OCI-LY1 (cell line): Measurements from ENCODE around the gene INSRR.

Source experiments
- H2AFZ ChIP-seq: fragments of 200-600 bp; sonication (generic), shearing (Covaris generic); 2 replicates; pipeline ENCODE4 v1.6.0; 2014; ENCODE audit warnings: antibody characterized with exemption, mild to moderate bottlenecking, low read length
- H3F3A ChIP-seq: fragments of 200-600 bp; sonication (generic), shearing (Covaris generic); 2 replicates; pipeline ENCODE4 v1.6.0; 2014; ENCODE audit warnings: mild to moderate bottlenecking, antibody characterized with exemption, low read length, moderate library complexity; ENCODE audit not compliant: insufficient read depth
- H3K27ac ChIP-seq: fragments of 200-600 bp; sonication (generic); 2 replicates; pipeline ENCODE4 v1.5.1; 2014; ENCODE audit warnings: low read length, mixed run types, mild to moderate bottlenecking, low read depth; ENCODE audit not compliant: poor library complexity, severe bottlenecking
- H3K27me3 ChIP-seq: fragments of 200-600 bp; sonication (generic); 2 replicates; pipeline ENCODE4 v1.6.0; 2014; ENCODE audit warnings: antibody characterized with exemption, mild to moderate bottlenecking, low read length, moderate library complexity; ENCODE audit not compliant: insufficient read depth
- H3K36me3 ChIP-seq: fragments of 200-600 bp; sonication (generic); 2 replicates; pipeline ENCODE4 v1.6.1; 2014; ENCODE audit warnings: mild to moderate bottlenecking, antibody characterized with exemption, low read length, moderate library complexity, mixed read lengths; ENCODE audit not compliant: insufficient read depth
- H3K4me1 ChIP-seq: fragments of 200-600 bp; sonication (generic); 2 replicates; pipeline ENCODE4 v1.5.1; 2014; ENCODE audit warnings: mild to moderate bottlenecking, low read length, moderate library complexity; ENCODE audit not compliant: insufficient read depth, severe bottlenecking
- H3K4me2 ChIP-seq: fragments of 200-600 bp; sonication (generic), shearing (Covaris generic); 2 replicates; pipeline ENCODE4 v1.6.1; 2014; ENCODE audit warnings: low read length
- H3K4me3 ChIP-seq: fragments of 200-600 bp; sonication (generic); 2 replicates; pipeline ENCODE4 v1.5.1; 2014; ENCODE audit warnings: low read length, low read depth, mild to moderate bottlenecking, mixed read lengths; ENCODE audit not compliant: poor library complexity, severe bottlenecking
- H3K79me2 ChIP-seq: fragments of 200-600 bp; shearing (Covaris generic); 2 replicates; pipeline ENCODE4 v1.6.1; 2016; ENCODE audit warnings: mixed run types, low read length, mixed read lengths; ENCODE audit not compliant: insufficient read depth
- H3K9ac ChIP-seq: fragments of 200-600 bp; sonication (generic), shearing (Covaris generic); 2 replicates; pipeline ENCODE4 v1.6.1; 2014; ENCODE audit warnings: mild to moderate bottlenecking, low read length, mixed read lengths
- H3K9me2 ChIP-seq: fragments of 200-600 bp; sonication (generic), shearing (Covaris generic); 2 replicates; pipeline ENCODE4 v1.6.1; 2014; ENCODE audit warnings: low read depth, mild to moderate bottlenecking, low read length, mixed read lengths
- H3K9me3 ChIP-seq: fragments of 200-600 bp; shearing (Covaris generic); 2 replicates; pipeline ENCODE4 v1.6.1; 2014; ENCODE audit warnings: low read length, mixed read lengths
- H4K20me1 ChIP-seq: fragments of 200-600 bp; sonication (generic), shearing (Covaris generic); 2 replicates; pipeline ENCODE4 v1.6.0; 2016; ENCODE audit warnings: mild to moderate bottlenecking, low read length; ENCODE audit not compliant: insufficient read depth
- EZH2 ChIP-seq: fragments of 200-600 bp; sonication (generic), shearing (Covaris generic); IDR thresholded peaks from 2 replicates; pipeline ENCODE4 v1.8.0; 2017; ENCODE audit warnings: borderline replicate concordance, mixed run types, mild to moderate bottlenecking, antibody characterized with exemption, low read length, moderate library complexity, mixed read lengths
- TF ChIP-seq, protein P1 (sequence below): fragments of 200-600 bp; sonication (generic), shearing (Covaris generic); IDR thresholded peaks from 2 replicates; pipeline ENCODE4 v1.5.1; 2017; ENCODE audit warnings: mild to moderate bottlenecking, antibody characterized with exemption, low read length, moderate library complexity, mixed read lengths

The INSRR gene

DNA sequence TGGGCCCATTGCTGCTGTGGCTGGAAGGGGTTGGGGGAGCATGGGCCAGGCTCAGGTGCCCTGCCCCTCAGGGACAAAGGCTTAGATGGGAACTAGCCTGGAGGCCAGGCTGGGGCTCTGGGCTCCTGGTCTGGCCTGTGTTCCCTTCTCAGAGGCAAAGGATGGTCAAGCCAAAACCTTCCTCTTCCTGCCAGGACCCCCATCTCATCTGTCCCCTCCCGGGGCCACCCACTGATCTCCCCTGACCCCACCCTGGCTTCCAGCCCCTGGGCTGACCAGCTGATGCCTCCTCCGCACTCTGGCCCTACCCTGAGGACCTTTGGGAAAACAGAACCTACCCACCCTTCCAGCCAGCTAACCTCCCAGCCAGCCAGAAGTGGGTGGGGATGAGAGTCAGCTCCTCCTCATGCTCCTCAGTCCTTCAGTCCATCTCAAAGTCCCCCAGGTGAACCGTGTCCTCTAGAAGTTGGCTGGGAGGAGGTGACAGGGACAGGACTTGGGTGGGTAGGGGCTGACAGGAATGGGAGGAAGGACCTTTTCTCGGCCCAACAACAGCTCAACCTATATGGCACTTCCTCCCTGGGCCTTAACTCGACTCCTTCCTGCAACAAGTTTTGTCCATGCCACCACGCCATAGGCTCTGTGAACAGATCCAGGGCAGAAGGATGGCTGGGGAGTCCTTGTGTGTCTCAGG lies 42.1 kb upstream of the INSRR start:
- H3K4me3 ChIP-seq: no peak overlapping the region
- no peaks in the 10 kb centered on the region for H3K36me3 ChIP-seq
- peaks cover 4% of the 10 kb centered on the region; the same call in 1 of the 2 replicates for H3K27me3 ChIP-seq
- H4K20me1 ChIP-seq: no peaks in the 10 kb centered on the region
- no peaks in the 10 kb centered on the region for H3K9me2 ChIP-seq
- H3K9ac ChIP-seq: no peak overlapping the region
- H3F3A ChIP-seq: no peaks in the 10 kb centered on the region
- no peaks in the 10 kb centered on the region for H3K9me3 ChIP-seq
- H3K4me1 ChIP-seq: no peaks in the 10 kb centered on the region
- no peak overlapping the region for H3K4me2 ChIP-seq
- no peak overlapping the region for H3K27ac ChIP-seq
- TF ChIP-seq, protein P1, sequence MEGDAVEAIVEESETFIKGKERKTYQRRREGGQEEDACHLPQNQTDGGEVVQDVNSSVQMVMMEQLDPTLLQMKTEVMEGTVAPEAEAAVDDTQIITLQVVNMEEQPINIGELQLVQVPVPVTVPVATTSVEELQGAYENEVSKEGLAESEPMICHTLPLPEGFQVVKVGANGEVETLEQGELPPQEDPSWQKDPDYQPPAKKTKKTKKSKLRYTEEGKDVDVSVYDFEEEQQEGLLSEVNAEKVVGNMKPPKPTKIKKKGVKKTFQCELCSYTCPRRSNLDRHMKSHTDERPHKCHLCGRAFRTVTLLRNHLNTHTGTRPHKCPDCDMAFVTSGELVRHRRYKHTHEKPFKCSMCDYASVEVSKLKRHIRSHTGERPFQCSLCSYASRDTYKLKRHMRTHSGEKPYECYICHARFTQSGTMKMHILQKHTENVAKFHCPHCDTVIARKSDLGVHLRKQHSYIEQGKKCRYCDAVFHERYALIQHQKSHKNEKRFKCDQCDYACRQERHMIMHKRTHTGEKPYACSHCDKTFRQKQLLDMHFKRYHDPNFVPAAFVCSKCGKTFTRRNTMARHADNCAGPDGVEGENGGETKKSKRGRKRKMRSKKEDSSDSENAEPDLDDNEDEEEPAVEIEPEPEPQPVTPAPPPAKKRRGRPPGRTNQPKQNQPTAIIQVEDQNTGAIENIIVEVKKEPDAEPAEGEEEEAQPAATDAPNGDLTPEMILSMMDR: no peak
- no peak for TF ChIP-seq EZH2
- no peaks in the 10 kb centered on the region for H3K79me2 ChIP-seq
- H2AFZ ChIP-seq: no peak overlapping the region

- H3K4me2 ChIP-seq: no peak overlapping the region
Measured at GRCh38 chr1:156899956-156900718, 41.2 kb upstream of the INSRR start.

DNA sequence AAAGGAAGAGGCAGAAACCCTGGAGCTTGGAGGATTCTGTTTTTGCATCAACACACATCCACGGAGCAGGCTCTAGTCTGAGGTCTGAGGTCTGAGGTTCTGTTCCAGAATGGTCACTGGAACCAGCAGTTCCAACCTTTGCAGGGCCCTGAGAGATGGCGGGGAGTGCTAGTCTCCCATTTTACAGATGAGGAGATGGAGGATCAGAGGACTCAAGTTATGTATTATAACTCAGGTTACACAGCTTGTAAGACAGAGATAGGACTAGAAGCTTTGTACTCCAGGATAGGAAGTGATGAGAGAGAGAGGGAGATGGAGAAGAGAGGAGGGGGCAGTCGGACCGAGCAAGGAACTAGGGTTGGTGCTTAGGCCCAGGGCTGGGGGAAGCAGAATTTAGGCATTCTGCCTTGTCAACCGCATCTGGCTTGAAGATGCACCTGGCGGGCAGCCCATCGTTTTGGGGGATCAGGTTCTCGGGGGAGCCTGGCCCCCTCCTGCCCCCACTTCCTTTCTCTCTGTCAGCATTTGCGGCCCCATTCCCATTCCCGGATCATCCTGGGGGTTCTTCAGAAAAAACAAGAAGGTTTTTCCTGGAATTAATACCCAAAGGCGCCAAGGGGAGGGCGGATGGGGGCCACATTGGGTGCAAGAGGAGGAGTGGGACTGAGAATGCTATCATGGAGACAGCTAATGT lies 40.2 kb upstream of the INSRR start:
- no peaks in the 10 kb centered on the region for H3K4me1 ChIP-seq
- H3K9me3 ChIP-seq: no peaks in the 10 kb centered on the region
- H3K4me3 ChIP-seq: no peak overlapping the region
- H4K20me1 ChIP-seq: no peaks in the 10 kb centered on the region
- H3K9ac ChIP-seq: no peak overlapping the region
- no peak overlapping the region for H3K27ac ChIP-seq
- H3K9me2 ChIP-seq: no peaks in the 10 kb centered on the region
- H3K79me2 ChIP-seq: no peaks in the 10 kb centered on the region
- no peaks in the 10 kb centered on the region for H3K36me3 ChIP-seq
- H2AFZ ChIP-seq: no peak overlapping the region
- H3F3A ChIP-seq: no peaks in the 10 kb centered on the region
- H3K27me3 ChIP-seq: peaks cover 4% of the 10 kb centered on the region; the same call in 1 of the 2 replicates
- TF ChIP-seq, protein P1: no peak
- no peak for TF ChIP-seq EZH2
- H3K4me2 ChIP-seq: no peak overlapping the region

More at GRCh38 chr1:156899956-156900718, 41.2 kb upstream of the INSRR start:
- H3K4me3 ChIP-seq: no peak overlapping the region
- H3K36me3 ChIP-seq: no peaks in the 10 kb centered on the region
- no peaks in the 10 kb centered on the region for H3K9me2 ChIP-seq
- H3K4me1 ChIP-seq: no peaks in the 10 kb centered on the region
- TF ChIP-seq, protein P1: no peak
- no peak for TF ChIP-seq EZH2
- H2AFZ ChIP-seq: no peak overlapping the region
- no peaks in the 10 kb centered on the region for H3K9me3 ChIP-seq
- H3K27me3 ChIP-seq: peaks cover 4% of the 10 kb centered on the region; the same call in 1 of the 2 replicates
- no peaks in the 10 kb centered on the region for H3K79me2 ChIP-seq
- no peak overlapping the region for H3K9ac ChIP-seq
- H4K20me1 ChIP-seq: no peaks in the 10 kb centered on the region
- no peak overlapping the region for H3K27ac ChIP-seq
- no peaks in the 10 kb centered on the region for H3F3A ChIP-seq
